Left lobe of liver (tissue), 2 donors: ENCODE data around the gene BRAP. TPM values are rescaled to one million over a fixed set of nuclear protein-coding genes. Genes with fewer than 3 reads are reported as not detected.
A peak's percentile ranks its signal among the peaks of the same experiment; 100 is the strongest.
"Not testable (repeated sequence)": the region's sequence is repeated elsewhere in the genome, so short reads cannot be mapped to it uniquely, and the experiment has no call there.

Experiments used
- ATAC-seq: fragments of 200-7000 bp; cut with Tn5 transposase; one replicate; pipeline ENCODE4 v1.9.1; 2020; ENCODE audit warnings: mild to moderate bottlenecking, moderate library complexity
- DNase-seq: peaks from one replicate; pipeline ENCODE4 v3.0.0-alpha.2; 2020; ENCODE audit warnings: low spot score
- total RNA-seq: library from RNA; stranded (reverse); gene quantifications from one replicate; pipeline ENCODE4 v1.2.1, GENCODE V29; 2021
- donor health status: DM: no; HTN: no; CAD: no; lungs with moderate emphysema.
- donor health status: DM: no; HTN: yes; CAD: no.

Gene BRAP
- total RNA-seq, 1 donor from 2014 or later, result 7.5 TPM

GRCh38 chr12:111617841-111618240 is 67.9 kb downstream of the BRAP start:
- ATAC-seq, DNase-seq: not testable (repeated sequence)

DNA sequence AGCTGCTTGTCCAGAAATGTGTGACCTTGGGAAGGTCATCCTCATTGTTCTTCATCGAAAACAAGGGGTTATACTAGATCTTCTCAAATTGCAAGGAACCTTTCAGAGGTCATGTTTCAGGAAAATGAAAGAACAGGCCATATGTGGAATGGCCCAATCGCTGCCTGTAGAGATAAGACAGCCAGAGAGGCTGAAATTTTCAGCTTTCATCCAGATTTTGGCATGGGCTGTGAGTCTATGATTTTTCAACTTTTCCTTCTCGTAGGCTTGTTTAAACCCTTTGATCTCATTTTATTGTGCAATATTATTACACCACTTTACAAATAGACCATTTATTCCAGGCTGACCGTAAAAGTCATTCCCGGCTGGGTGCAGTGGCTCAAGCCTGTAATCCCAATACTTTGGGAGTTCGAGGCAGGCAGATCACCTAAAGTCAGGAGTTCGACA is 69.6 kb downstream of the BRAP start:
- ATAC-seq (peak; percentile 78), DNase-seq (peak; percentile 64)

GRCh38 chr12:111607239-111607638 is 78.5 kb downstream of the BRAP start:
- ATAC-seq (no peak), DNase-seq (no peak)

GRCh38 chr12:111606767-111607230 is 79.0 kb downstream of the BRAP start:
- ATAC-seq, result no peak
- no peak for DNase-seq

DNA sequence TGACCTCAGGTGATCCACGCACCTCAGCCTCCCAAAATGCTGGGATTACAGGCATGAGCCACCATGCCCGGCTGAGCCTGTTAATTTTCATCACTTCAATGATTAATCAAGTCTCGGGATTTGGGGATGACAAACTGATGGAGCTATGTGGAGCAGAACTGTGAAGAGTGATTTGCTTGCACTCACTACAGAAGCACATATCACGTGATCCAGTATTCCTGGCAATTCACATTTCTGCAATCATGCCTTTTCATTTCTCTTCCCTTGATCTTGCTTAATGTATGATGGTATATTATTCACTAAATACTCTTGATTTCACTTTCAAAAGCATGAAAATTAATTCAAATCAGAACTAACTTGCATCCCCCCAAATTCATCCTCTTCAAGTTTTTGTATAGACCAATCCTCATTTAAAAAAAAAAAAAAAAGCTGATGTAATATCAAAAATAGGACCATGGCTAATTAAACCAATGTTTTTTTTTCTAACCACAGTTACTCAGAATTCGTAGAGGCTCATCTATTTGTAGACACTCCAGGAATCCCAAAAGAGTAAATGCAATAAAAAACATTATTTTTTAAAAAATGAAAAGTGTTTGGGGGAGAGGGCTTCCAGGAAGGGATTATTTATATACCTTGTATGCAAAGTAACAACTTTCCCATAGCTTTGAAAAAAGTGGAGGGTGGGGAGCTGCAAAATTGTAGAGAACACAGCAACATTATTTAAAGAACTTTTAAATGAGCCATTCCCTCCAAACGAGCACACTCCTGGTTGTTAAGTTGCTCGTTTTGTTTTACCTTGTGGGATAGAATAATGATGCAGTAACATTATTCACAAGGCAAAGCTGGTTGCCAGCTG is 79.6 kb downstream of the BRAP start:
- ATAC-seq (no peak), DNase-seq (no peak)

DNA sequence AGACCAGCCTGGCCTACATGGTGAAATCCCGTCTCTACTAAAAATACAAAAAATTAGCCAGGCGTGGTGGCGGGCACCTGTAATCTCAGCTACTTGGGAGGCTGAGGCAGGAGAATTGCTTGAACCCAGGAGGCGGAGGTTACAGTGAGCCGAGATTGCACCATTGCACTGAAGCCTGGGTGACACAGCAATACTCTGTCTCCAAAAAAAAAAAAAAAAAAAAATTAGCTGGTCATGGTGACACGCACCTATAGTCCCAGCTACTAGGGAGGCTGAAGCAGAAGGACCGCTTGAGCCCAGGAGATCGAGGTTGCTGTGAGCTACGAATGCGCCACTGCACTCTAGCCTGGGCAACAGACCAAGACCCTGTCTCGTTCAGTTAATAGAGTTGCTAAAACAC is 82.9 kb downstream of the BRAP start:
- ATAC-seq, DNase-seq: not testable (repeated sequence)

DNA sequence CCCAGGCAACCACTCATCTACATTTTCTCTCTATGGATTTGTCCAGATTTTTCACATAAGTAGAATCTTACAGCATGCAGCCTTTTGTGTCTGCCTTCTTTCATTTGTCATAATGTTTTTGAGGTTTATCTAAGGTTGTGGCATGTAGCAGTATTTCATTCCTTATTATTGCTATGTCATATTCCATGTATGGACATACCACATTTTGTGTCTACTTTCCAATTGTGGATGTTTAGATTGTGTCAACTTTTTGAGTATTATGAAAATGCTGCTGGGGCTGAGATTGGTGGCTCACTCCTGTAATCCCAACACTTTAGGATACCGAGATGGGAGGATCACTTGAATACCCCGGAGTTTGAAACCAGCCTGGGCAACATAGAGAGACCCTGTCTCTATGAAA is 83.4 kb downstream of the BRAP start:
- DNase-seq (no peak), ATAC-seq (no peak)

GRCh38 chr12:111600986-111601385 is 84.8 kb downstream of the BRAP start:
- ATAC-seq, DNase-seq: not testable (repeated sequence)

GRCh38 chr12:111600205-111600642 is 85.5 kb downstream of the BRAP start:
- DNase-seq (no peak), ATAC-seq (peak; percentile 62)

GRCh38 chr12:111599453-111600204 is 86.1 kb downstream of the BRAP start:
- ATAC-seq, result peak; percentile 84

GRCh38 chr12:111598637-111599452 is 86.9 kb downstream of the BRAP start, which contains the start of gene ATXN2:
ATXN2 (minus strand) TSS chr12:111599315; CDS start chr12:111599034, 281 bp downstream.
- ATAC-seq, result peak; percentile 67
- DNase-seq, result no peak

More at GRCh38 chr12:111599453-111600204, 86.1 kb downstream of the BRAP start:
- DNase-seq, result peak; percentile 95

- DNase-seq (peak; percentile 68), ATAC-seq (peak; percentile 42)
These were observed 87.7 kb downstream of the BRAP start for GRCh38 chr12:111597831-111598636.

DNA sequence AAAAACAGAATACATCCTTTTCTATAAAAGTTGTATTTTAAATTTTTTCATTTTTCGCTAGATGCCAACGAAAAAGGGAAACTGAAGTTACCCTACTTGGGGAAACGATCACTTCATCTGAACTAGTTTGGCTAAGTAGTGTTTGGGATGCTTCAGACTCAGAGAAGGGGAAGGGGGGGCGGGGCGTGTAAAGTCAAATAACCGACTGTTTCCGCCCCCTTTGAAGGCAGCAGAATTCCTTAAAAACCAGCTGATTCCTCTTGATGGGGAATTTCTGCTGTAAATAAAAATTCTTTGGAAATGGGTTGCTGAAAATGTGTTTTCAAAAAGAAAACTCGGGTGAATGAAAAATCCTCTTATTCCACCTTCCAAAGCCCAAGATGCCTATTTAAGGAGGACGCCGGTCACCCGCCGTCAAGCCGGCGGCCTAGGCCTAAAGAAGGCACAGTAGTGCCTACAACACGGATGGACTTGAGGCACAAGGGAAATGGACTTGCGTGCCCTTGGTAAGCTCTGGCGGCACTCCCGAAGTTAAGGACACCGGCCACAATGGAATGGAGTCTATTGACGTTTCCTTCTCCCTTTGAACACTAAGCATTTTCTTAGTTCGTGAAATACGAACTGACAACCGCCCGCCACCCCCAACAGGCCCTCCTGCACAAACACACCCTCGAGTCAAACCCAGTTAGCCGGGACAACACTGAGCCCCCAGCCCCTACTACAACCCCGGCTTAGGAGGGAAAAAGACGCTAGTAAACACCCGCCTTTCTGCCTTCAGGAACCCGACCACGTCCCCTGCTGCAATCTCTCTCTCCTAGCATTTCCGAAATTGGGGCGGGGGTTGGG is 88.5 kb downstream of the BRAP start:
- peak; percentile 73 for DNase-seq
- ATAC-seq, result peak; percentile 45

DNA sequence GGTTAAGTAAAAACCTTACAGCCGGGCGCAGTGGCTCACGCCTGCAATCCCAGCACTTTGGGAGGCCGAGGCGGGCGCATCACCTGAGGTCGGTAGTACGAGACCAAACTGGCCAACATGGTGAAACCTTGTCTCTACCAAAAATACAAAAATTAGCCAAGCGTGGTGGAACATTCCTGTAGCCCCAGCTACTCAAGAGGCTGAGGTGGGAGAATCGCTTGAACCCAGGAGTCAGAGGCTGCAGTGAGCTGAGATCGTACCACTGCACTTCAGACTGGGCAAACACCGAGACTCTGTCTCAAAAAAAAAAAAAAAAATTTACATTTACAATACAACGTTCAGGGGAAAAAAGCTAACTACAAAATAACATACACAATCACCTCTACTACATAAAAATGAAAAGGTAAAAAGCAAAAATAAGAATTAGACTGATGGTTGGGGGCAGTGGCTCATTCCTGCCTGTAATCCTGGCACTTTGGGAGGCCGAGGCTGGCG is 90.4 kb downstream of the BRAP start:
- ATAC-seq, DNase-seq: not testable (repeated sequence)
